ENCODE measurements around the gene PHF12.

PHF12 gene

GRCh38 chr17:28917465-28917864 is 33.9 kb downstream of the PHF12 start:
- no peak overlapping the region for H3K4me3 ChIP-seq (ENCODE audit: low read length)
- no peak for DNase-seq (ENCODE audit: low read depth)
- no peak for TF ChIP-seq CTCF (conservative IDR thresholded peaks at IDR 0.05; ENCODE audit: low read depth, low read length)

- no peak for TF ChIP-seq CTCF (conservative IDR thresholded peaks at IDR 0.05; ENCODE audit: low read depth, low read length)
- no peak overlapping the region for H3K4me3 ChIP-seq (ENCODE audit: low read length)
- no peak for DNase-seq (ENCODE audit: low read depth)
Measured at GRCh38 chr17:28917029-28917428, 34.3 kb downstream of the PHF12 start.

- no peak overlapping the region for H3K4me3 ChIP-seq (ENCODE audit: low read length)
- TF ChIP-seq CTCF (conservative IDR thresholded peaks at IDR 0.05; ENCODE audit: low read depth, low read length): peak; percentile 69
- no peak for DNase-seq (ENCODE audit: low read depth)
Measured at GRCh38 chr17:28916302-28916934, 34.9 kb downstream of the PHF12 start.

- DNase-seq (ENCODE audit: low read depth): no peak
- no peak for TF ChIP-seq CTCF (conservative IDR thresholded peaks at IDR 0.05; ENCODE audit: low read depth, low read length)
- no peak overlapping the region for H3K4me3 ChIP-seq (ENCODE audit: low read length)
Measured at GRCh38 chr17:28912938-28913333, 38.4 kb downstream of the PHF12 start.

- no peak for DNase-seq (ENCODE audit: low read depth)
- TF ChIP-seq CTCF (conservative IDR thresholded peaks at IDR 0.05; ENCODE audit: low read depth, low read length): peak; percentile 41
- no peak overlapping the region for H3K4me3 ChIP-seq (ENCODE audit: low read length)
Measured at GRCh38 chr17:28912281-28912937, 38.9 kb downstream of the PHF12 start.

GRCh38 chr17:28911411-28912045 is 39.8 kb downstream of the PHF12 start:
- no peak for DNase-seq (ENCODE audit: low read depth)
- no peak overlapping the region for H3K4me3 ChIP-seq (ENCODE audit: low read length)
- no peak for TF ChIP-seq CTCF (conservative IDR thresholded peaks at IDR 0.05; ENCODE audit: low read depth, low read length)

- TF ChIP-seq CTCF (conservative IDR thresholded peaks at IDR 0.05; ENCODE audit: low read depth, low read length): no peak
- no peak overlapping the region for H3K4me3 ChIP-seq (ENCODE audit: low read length)
- DNase-seq (ENCODE audit: low read depth): no peak
Measured at GRCh38 chr17:28910534-28910933, 40.8 kb downstream of the PHF12 start.
